AG09319 (cell line): Measurements from ENCODE around the gene JOSD2.

ENCODE experiments used
- DNase-seq: peaks from one replicate; pipeline ENCODE4 v3.0.0-alpha.2; 2010; ENCODE audit warnings: low read depth; ENCODE audit errors: extremely low read depth
- CTCF ChIP-seq: IDR thresholded peaks from 2 replicates; pipeline ENCODE4 v1.5.1; 2011; ENCODE audit warnings: low read depth, mild to moderate bottlenecking, inconsistent platforms, low read length, moderate library complexity

Gene JOSD2

GRCh38 chr19:50490991-50491472, 20.0 kb downstream of the JOSD2 start:
- TF ChIP-seq CTCF: no peak
- no peak for DNase-seq

- TF ChIP-seq CTCF: no peak
- no peak for DNase-seq
Observed at GRCh38 chr19:50490411-50490811, 20.6 kb downstream of the JOSD2 start.

GRCh38 chr19:50489461-50490011, 21.5 kb downstream of the JOSD2 start:
- no peak for TF ChIP-seq CTCF
- DNase-seq: no peak

GRCh38 chr19:50488389-50489194, 22.4 kb downstream of the JOSD2 start:
- no peak for TF ChIP-seq CTCF
- no peak for DNase-seq

DNA sequence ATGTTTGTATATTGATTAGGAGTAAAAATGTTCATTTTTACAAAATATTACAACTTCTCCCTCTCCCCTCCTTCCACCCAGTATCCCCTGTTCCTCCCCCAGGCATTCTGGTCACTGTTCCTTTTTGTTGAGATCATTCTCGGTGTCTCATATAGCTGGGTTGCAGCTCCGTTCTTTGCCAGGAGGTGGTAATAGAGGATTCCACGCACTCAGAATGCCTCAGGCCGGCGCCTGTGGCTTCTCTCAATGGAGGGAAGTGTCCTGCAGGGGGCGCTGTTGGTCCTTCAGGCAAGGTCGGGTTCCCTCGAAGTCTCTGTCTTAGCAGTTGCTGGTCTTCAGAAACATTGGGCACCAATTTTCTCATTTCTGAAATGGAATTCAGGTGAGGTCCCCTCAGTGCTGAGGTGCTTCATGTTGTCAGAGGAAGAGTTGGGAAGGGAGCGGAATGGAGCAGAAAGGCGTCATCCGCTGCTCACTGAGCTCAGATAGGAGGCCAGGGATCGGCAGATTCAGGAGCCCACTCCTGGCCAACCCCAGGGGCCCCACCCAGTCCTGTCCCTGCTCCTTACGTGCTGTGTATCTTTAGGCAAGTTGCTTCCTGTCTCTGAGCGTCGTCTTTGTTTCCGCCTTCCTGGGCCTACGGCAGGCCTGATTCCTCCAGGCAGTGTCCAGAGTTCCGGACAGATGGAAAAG, 24.0 kb downstream of the JOSD2 start:
- peak; percentile 30 for TF ChIP-seq CTCF
- DNase-seq: no peak

DNA sequence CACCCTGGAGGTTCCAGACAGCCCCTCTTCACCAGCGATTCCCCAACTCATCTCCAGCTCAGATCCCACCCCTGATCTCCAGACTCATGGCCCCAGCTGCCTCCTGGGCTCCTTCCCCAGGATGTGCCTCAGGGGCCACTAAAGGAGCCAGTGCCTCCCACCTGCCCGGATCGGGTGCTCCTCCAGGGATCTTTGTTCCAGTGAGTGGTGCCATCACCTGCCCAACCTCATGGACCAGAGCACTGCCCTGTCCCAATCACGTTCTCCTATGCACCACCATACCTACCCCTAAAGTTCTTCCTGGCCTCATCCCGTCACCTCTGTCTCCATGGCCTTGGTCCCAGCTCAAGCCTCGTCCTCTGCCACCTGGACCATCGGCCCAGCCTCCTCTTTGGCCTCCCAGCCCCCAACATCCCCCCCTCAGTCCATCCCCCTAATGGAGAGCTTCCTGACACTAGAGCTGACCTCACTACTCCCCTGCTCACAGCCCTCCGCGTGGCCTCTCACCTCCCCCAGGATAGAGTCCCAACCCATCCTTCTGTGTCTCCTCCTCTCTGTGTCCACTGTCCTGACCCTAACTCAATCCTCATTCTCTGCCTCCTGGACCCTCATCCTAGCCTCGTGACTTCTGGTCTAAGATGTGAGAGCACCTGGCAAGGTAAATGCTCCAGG, 25.6 kb downstream of the JOSD2 start:
- TF ChIP-seq CTCF: no peak

More for the DNA sequence above, 25.6 kb downstream of the JOSD2 start:
- DNase-seq: no peak
